ENCODE results near the gene SLC7A1. TPM values are rescaled to one million over a fixed set of nuclear protein-coding genes. Genes with fewer than 3 reads are reported as not detected.

SLC7A1 gene
- total and polyA plus RNA-seq, 2 experiments from 2014 or later: 23.0 to 74.7 TPM

DNA sequence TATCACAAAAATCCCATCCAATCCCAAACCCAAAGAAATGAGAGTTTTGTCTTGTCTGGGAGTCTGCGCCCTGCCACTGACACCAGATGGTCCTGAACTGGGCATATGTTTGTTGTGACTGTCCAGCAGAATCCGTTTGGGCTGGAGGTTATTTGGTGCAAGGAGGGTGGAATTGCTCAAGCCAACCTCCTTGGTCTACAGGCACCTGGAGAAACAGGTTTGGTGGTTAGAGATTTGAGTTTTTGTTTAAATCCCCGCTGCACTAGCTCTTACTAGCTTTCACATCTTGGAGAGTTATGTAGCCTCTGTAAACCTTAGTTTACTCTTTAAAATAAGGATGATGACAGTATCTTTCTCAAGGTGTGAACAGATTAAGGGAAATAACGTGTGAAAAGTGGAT, 101.7 kb downstream of the SLC7A1 start (continued):
- TF ChIP-seq, protein P1, sequence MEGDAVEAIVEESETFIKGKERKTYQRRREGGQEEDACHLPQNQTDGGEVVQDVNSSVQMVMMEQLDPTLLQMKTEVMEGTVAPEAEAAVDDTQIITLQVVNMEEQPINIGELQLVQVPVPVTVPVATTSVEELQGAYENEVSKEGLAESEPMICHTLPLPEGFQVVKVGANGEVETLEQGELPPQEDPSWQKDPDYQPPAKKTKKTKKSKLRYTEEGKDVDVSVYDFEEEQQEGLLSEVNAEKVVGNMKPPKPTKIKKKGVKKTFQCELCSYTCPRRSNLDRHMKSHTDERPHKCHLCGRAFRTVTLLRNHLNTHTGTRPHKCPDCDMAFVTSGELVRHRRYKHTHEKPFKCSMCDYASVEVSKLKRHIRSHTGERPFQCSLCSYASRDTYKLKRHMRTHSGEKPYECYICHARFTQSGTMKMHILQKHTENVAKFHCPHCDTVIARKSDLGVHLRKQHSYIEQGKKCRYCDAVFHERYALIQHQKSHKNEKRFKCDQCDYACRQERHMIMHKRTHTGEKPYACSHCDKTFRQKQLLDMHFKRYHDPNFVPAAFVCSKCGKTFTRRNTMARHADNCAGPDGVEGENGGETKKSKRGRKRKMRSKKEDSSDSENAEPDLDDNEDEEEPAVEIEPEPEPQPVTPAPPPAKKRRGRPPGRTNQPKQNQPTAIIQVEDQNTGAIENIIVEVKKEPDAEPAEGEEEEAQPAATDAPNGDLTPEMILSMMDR (conservative IDR thresholded peaks at IDR 0.05; ENCODE audit: low read depth in 2 of 2): no peak
- TF ChIP-seq STAT1 (IDR thresholded peaks at IDR 0.05; ENCODE audit: unreplicated experiment) (no peak), POLR2AphosphoS5 (IDR thresholded peaks at IDR 0.05; ENCODE audit: low read depth) (no peak), ZNF331 (CRISPR knock-in tag; IDR thresholded peaks at IDR 0.05; ENCODE audit: low read depth) (no peak), NANOG (IDR thresholded peaks at IDR 0.05; ENCODE audit: borderline replicate concordance) (no peak), ZNF114 (CRISPR knock-in tag; IDR thresholded peaks at IDR 0.05) (no peak), JUNB (IDR thresholded peaks at IDR 0.05; ENCODE audit: unreplicated experiment) (no peak), CREB1 (CRISPR knock-in tag; IDR thresholded peaks at IDR 0.05; ENCODE audit: low read depth) (no peak)
- TF ChIP-seq, protein P2, sequence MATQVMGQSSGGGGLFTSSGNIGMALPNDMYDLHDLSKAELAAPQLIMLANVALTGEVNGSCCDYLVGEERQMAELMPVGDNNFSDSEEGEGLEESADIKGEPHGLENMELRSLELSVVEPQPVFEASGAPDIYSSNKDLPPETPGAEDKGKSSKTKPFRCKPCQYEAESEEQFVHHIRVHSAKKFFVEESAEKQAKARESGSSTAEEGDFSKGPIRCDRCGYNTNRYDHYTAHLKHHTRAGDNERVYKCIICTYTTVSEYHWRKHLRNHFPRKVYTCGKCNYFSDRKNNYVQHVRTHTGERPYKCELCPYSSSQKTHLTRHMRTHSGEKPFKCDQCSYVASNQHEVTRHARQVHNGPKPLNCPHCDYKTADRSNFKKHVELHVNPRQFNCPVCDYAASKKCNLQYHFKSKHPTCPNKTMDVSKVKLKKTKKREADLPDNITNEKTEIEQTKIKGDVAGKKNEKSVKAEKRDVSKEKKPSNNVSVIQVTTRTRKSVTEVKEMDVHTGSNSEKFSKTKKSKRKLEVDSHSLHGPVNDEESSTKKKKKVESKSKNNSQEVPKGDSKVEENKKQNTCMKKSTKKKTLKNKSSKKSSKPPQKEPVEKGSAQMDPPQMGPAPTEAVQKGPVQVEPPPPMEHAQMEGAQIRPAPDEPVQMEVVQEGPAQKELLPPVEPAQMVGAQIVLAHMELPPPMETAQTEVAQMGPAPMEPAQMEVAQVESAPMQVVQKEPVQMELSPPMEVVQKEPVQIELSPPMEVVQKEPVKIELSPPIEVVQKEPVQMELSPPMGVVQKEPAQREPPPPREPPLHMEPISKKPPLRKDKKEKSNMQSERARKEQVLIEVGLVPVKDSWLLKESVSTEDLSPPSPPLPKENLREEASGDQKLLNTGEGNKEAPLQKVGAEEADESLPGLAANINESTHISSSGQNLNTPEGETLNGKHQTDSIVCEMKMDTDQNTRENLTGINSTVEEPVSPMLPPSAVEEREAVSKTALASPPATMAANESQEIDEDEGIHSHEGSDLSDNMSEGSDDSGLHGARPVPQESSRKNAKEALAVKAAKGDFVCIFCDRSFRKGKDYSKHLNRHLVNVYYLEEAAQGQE (IDR thresholded peaks at IDR 0.05; ENCODE audit: unreplicated experiment): no peak
- TF ChIP-seq, protein P3, sequence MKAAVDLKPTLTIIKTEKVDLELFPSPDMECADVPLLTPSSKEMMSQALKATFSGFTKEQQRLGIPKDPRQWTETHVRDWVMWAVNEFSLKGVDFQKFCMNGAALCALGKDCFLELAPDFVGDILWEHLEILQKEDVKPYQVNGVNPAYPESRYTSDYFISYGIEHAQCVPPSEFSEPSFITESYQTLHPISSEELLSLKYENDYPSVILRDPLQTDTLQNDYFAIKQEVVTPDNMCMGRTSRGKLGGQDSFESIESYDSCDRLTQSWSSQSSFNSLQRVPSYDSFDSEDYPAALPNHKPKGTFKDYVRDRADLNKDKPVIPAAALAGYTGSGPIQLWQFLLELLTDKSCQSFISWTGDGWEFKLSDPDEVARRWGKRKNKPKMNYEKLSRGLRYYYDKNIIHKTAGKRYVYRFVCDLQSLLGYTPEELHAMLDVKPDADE (IDR thresholded peaks at IDR 0.05): no peak

DNA sequence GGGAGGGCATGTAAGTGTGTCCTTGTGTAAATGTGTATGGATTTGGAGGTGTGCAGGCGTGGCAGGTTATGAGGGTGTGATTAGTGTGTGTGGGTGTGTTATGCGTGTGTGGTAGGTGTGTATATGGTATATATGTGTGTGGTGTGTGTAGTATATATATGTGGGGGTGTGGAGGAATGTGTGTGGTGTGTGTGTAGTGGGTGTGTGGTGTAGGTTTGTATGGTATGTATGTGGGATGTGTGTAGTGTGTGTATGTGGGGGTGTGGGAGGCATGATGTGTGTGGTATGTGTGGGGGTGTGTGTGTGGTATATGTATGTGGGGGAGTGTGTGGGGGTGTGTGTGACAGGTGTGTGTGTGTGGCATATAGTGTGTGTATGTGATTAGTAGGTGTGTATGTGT, 104.2 kb downstream of the SLC7A1 start:
- ATAC-seq: no peak
- no peak overlapping the region for H3K27ac Mint-ChIP-seq
- no peaks in the 10 kb centered on the region for H3K27me3 ChIP-seq (ENCODE audit: insufficient read depth)
- no peaks in the 10 kb centered on the region for H3K36me3 Mint-ChIP-seq (ENCODE audit: low read depth)
- peaks cover 7% of the 10 kb centered on the region; the same call in 1 of the 2 replicates for H3K4me1 ChIP-seq (ENCODE audit: insufficient read depth)
- H3K27me3 Mint-ChIP-seq (ENCODE audit: insufficient read depth, low read depth, poor library complexity): peaks cover 7% of the 10 kb centered on the region
- H3K27ac ChIP-seq (ENCODE audit: low read depth): no peak overlapping the region
- no peak overlapping the region for H2AFZ ChIP-seq
- no peaks in the 10 kb centered on the region for H3K79me2 ChIP-seq (replicated peaks; ENCODE audit: insufficient read depth)
- no peak overlapping the region for H3K4me2 ChIP-seq
- no peaks in the 10 kb centered on the region for H3F3A ChIP-seq (replicated peaks; ENCODE audit: low read depth)
- H4K20me1 ChIP-seq (replicated peaks; ENCODE audit: insufficient read depth): no peaks in the 10 kb centered on the region
- H3K4me1 Mint-ChIP-seq: peaks cover 33% of the 10 kb centered on the region
- no peak overlapping the region for H3K4me3 Mint-ChIP-seq
- H3K4me3 ChIP-seq: no peak overlapping the region
- H3K9me3 Mint-ChIP-seq: no peaks in the 10 kb centered on the region
- H3K36me3 ChIP-seq (ENCODE audit: insufficient read depth): no peaks in the 10 kb centered on the region
- H3K9me2 ChIP-seq (ENCODE audit: insufficient read depth): no peaks in the 10 kb centered on the region
- no peak for DNase-seq (ENCODE audit: low spot score)
- TF ChIP-seq EZH2phosphoT487 (IDR thresholded peaks at IDR 0.05; ENCODE audit: unreplicated experiment) (no peak), JUNB (IDR thresholded peaks at IDR 0.05; ENCODE audit: unreplicated experiment) (no peak), POLR2AphosphoS5 (IDR thresholded peaks at IDR 0.05; ENCODE audit: low read depth) (no peak)
- TF ChIP-seq, protein P4, sequence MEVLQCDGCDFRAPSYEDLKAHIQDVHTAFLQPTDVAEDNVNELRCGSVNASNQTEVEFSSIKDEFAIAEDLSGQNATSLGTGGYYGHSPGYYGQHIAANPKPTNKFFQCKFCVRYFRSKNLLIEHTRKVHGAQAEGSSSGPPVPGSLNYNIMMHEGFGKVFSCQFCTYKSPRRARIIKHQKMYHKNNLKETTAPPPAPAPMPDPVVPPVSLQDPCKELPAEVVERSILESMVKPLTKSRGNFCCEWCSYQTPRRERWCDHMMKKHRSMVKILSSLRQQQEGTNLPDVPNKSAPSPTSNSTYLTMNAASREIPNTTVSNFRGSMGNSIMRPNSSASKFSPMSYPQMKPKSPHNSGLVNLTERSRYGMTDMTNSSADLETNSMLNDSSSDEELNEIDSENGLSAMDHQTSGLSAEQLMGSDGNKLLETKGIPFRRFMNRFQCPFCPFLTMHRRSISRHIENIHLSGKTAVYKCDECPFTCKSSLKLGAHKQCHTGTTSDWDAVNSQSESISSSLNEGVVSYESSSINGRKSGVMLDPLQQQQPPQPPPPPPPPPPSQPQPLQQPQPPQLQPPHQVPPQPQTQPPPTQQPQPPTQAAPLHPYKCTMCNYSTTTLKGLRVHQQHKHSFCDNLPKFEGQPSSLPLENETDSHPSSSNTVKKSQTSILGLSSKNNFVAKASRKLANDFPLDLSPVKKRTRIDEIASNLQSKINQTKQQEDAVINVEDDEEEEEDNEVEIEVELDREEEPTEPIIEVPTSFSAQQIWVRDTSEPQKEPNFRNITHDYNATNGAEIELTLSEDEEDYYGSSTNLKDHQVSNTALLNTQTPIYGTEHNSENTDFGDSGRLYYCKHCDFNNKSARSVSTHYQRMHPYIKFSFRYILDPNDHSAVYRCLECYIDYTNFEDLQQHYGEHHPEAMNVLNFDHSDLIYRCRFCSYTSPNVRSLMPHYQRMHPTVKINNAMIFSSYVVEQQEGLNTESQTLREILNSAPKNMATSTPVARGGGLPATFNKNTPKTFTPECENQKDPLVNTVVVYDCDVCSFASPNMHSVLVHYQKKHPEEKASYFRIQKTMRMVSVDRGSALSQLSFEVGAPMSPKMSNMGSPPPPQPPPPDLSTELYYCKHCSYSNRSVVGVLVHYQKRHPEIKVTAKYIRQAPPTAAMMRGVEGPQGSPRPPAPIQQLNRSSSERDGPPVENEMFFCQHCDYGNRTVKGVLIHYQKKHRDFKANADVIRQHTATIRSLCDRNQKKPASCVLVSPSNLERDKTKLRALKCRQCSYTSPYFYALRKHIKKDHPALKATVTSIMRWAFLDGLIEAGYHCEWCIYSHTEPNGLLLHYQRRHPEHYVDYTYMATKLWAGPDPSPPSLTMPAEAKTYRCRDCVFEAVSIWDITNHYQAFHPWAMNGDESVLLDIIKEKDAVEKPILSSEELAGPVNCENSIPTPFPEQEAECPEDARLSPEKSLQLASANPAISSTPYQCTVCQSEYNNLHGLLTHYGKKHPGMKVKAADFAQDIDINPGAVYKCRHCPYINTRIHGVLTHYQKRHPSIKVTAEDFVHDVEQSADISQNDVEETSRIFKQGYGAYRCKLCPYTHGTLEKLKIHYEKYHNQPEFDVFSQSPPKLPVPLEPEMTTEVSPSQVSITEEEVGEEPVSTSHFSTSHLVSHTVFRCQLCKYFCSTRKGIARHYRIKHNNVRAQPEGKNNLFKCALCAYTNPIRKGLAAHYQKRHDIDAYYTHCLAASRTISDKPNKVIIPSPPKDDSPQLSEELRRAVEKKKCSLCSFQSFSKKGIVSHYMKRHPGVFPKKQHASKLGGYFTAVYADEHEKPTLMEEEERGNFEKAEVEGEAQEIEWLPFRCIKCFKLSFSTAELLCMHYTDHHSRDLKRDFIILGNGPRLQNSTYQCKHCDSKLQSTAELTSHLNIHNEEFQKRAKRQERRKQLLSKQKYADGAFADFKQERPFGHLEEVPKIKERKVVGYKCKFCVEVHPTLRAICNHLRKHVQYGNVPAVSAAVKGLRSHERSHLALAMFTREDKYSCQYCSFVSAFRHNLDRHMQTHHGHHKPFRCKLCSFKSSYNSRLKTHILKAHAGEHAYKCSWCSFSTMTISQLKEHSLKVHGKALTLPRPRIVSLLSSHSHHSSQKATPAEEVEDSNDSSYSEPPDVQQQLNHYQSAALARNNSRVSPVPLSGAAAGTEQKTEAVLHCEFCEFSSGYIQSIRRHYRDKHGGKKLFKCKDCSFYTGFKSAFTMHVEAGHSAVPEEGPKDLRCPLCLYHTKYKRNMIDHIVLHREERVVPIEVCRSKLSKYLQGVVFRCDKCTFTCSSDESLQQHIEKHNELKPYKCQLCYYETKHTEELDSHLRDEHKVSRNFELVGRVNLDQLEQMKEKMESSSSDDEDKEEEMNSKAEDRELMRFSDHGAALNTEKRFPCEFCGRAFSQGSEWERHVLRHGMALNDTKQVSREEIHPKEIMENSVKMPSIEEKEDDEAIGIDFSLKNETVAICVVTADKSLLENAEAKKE (CRISPR knock-in tag; IDR thresholded peaks at IDR 0.05): no peak
